ENCODE results near the gene CCDC148.
"Not testable (repeated sequence)": the region's sequence is repeated elsewhere in the genome, so short reads cannot be mapped to it uniquely, and the experiment has no call there.

The CCDC148 gene

GRCh38 chr2:158439062-158439461 lies 17.5 kb downstream of the CCDC148 start:
- H3K27ac ChIP-seq (ENCODE audit: extremely low read depth, low read depth, low read length); POLR2A ChIA-PET; H3K36me3 ChIP-seq (ENCODE audit: control insufficient read depth in 2 of 2, insufficient read depth in 1 of 2, low read length in 2 of 2); H3K4me3 ChIP-seq (ENCODE audit: low read depth, low read length); H3K9me3 ChIP-seq (ENCODE audit: control insufficient read depth, insufficient read depth, low read depth, low read length); CTCF ChIA-PET; H3K4me1 ChIP-seq (ENCODE audit: control insufficient read depth, insufficient read depth, low read length): not testable (repeated sequence)
- peak; percentile 53; the same call in 1 of the 2 replicates for TF ChIP-seq ZNF146 (tag by site-specific recombination; IDR thresholded peaks at IDR 0.05)

GRCh38 chr2:158433716-158434115 lies 22.8 kb downstream of the CCDC148 start:
- POLR2A ChIA-PET; H3K9me3 ChIP-seq (ENCODE audit: control insufficient read depth, insufficient read depth, low read depth, low read length); CTCF ChIA-PET; H3K36me3 ChIP-seq (ENCODE audit: control insufficient read depth in 2 of 2, insufficient read depth in 1 of 2, low read length in 2 of 2); H3K27ac ChIP-seq (ENCODE audit: extremely low read depth, low read depth, low read length); H3K4me1 ChIP-seq (ENCODE audit: control insufficient read depth, insufficient read depth, low read length); H3K4me3 ChIP-seq (ENCODE audit: low read depth, low read length): not testable (repeated sequence)

- ChIA-PET CTCF (no interaction called here), POLR2A (no interaction called here)
- TF ChIP-seq ZBTB26 (tag by site-specific recombination; optimal IDR thresholded peaks at IDR 0.05) (no peak), SETDB1 (IDR thresholded peaks at IDR 0.05; ENCODE audit: insufficient read length, low read length) (peak; percentile 38)
- no peaks in the 10 kb centered on the region for H3K9me3 ChIP-seq (ENCODE audit: control insufficient read depth, insufficient read depth, low read depth, low read length)
- no peaks in the 10 kb centered on the region for H3K36me3 ChIP-seq (ENCODE audit: control insufficient read depth in 2 of 2, insufficient read depth in 1 of 2, low read length in 2 of 2)
- H3K27ac ChIP-seq (ENCODE audit: extremely low read depth, low read depth, low read length), result no peak overlapping the region
- no peaks in the 10 kb centered on the region for H3K4me1 ChIP-seq (ENCODE audit: control insufficient read depth, insufficient read depth, low read length)
- H3K4me3 ChIP-seq (ENCODE audit: low read depth, low read length), result no peak overlapping the region
Observed at GRCh38 chr2:158432117-158432516, 24.4 kb downstream of the CCDC148 start.

GRCh38 chr2:158414538-158414937 lies 42.0 kb downstream of the CCDC148 start:
- POLR2A ChIA-PET, result no interaction called here
- Histone ChIP-seq H3K4me3 (ENCODE audit: low read depth, low read length) (no peak overlapping the region), H3K36me3 (ENCODE audit: control insufficient read depth in 2 of 2, insufficient read depth in 1 of 2, low read length in 2 of 2) (no peaks in the 10 kb centered on the region), H3K27ac (ENCODE audit: extremely low read depth, low read depth, low read length) (no peak overlapping the region), H3K9me3 (ENCODE audit: control insufficient read depth, insufficient read depth, low read depth, low read length) (no peaks in the 10 kb centered on the region; the same call in 1 of the 2 replicates), H3K4me1 (ENCODE audit: control insufficient read depth, insufficient read depth, low read length) (no peaks in the 10 kb centered on the region)
- TF ChIP-seq ZBTB7A (tag by site-specific recombination; IDR thresholded peaks at IDR 0.05; ENCODE audit: low read depth), result no peak
- no peak for TF ChIP-seq ZNF148 (tag by site-specific recombination; IDR thresholded peaks at IDR 0.05; ENCODE audit: borderline replicate concordance)
- TF ChIP-seq PRDM1 (tag by site-specific recombination; IDR thresholded peaks at IDR 0.05), result no peak
- no peak for TF ChIP-seq PRDM4 (tag by site-specific recombination; IDR thresholded peaks at IDR 0.05)
- TF ChIP-seq ZNF292 (tag by site-specific recombination; IDR thresholded peaks at IDR 0.05; ENCODE audit: borderline replicate concordance, low read depth), result no peak
- TF ChIP-seq ZBTB8A (tag by site-specific recombination; IDR thresholded peaks at IDR 0.05), result no peak
- no peak for TF ChIP-seq ZNF585B (tag by site-specific recombination; IDR thresholded peaks at IDR 0.05)
- TF ChIP-seq ZNF626 (tag by site-specific recombination; IDR thresholded peaks at IDR 0.05), result no peak
- TF ChIP-seq ZNF660 (tag by site-specific recombination; IDR thresholded peaks at IDR 0.05), result no peak
- TF ChIP-seq ZNF132 (tag by site-specific recombination; IDR thresholded peaks at IDR 0.05; ENCODE audit: borderline replicate concordance), result no peak
- TF ChIP-seq ZNF610 (tag by site-specific recombination; IDR thresholded peaks at IDR 0.05; ENCODE audit: borderline replicate concordance), result no peak
- TF ChIP-seq ZNF560 (tag by site-specific recombination; IDR thresholded peaks at IDR 0.05; ENCODE audit: borderline replicate concordance), result no peak
- no peak for TF ChIP-seq ZNF391 (tag by site-specific recombination; IDR thresholded peaks at IDR 0.05; ENCODE audit: borderline replicate concordance, low read depth)
- no peak for TF ChIP-seq ZSCAN23 (tag by site-specific recombination; IDR thresholded peaks at IDR 0.05)
- no peak for TF ChIP-seq ZNF701 (tag by site-specific recombination; IDR thresholded peaks at IDR 0.05)
- no peak for TF ChIP-seq ZNF354C (tag by site-specific recombination; IDR thresholded peaks at IDR 0.05; ENCODE audit: borderline replicate concordance, low read depth)
- CTCF ChIA-PET, result no interaction called here
